Naive thymus-derived CD8-positive, alpha-beta T cell (primary cell): ENCODE data around the gene DSCAML1. TPM values are rescaled to one million over a fixed set of nuclear protein-coding genes. Genes with fewer than 3 reads are reported as not detected.
"Not testable (repeated sequence)": the region's sequence is repeated elsewhere in the genome, so short reads cannot be mapped to it uniquely, and the experiment has no call there.

Experiments
- ATAC-seq, 2 donors: fragments of 150-1000 bp; cut with Tn5 transposase in 1 of 2; sonication (Bioruptor Pico), chemical (Tn5 transposase) in 1 of 2; 1 replicate in 1 of 2; 2 replicates in 1 of 2; pipeline ENCODE4 v1.10.0; 2021; ENCODE audit warnings: mild to moderate bottlenecking in 2 of 2, moderate library complexity in 2 of 2
- POLR2A ChIA-PET: fragments of 350-600 bp; sonication (Branson Sonifier 250); formaldehyde crosslinking; loops from one replicate; lab custom pipeline; 2021; ENCODE audit warnings: antibody characterized with exemption; lab: Charles Lee
- DNase-seq, 10 donors: peaks; one replicate each; pipeline versions ENCODE4 v3.0.0 to v3.0.0-alpha.2; 2020 to 2022
- H3K27ac Mint-ChIP-seq, 10 donors: one replicate each; pipeline ENCODE4 v1.8.0; 2020 to 2022; ENCODE audit warnings: mild to moderate bottlenecking in 10 of 10, mixed read lengths in 10 of 10, moderate library complexity in 4 of 10, inconsistent platforms in 1 of 10
- H3K27me3 Mint-ChIP-seq, 5 donors: one replicate each; pipeline ENCODE4 v1.8.0; 2021 to 2022; ENCODE audit warnings: mixed read lengths in 5 of 5
- H3K36me3 Mint-ChIP-seq, 3 donors: one replicate each; pipeline ENCODE4 v1.8.0; 2020 to 2022; ENCODE audit warnings: mixed read lengths in 3 of 3, mild to moderate bottlenecking in 2 of 3, inconsistent platforms in 1 of 3
- H3K4me1 Mint-ChIP-seq, 4 donors: one replicate each; pipeline ENCODE4 v1.8.0; 2021 to 2022; ENCODE audit warnings: mixed read lengths in 4 of 4
- H3K4me3 Mint-ChIP-seq, 10 donors: one replicate each; pipeline ENCODE4 v1.8.0; 2020 to 2022; ENCODE audit warnings: mild to moderate bottlenecking in 10 of 10, mixed read lengths in 10 of 10, moderate library complexity in 6 of 10, inconsistent platforms in 1 of 10
- H3K9me3 Mint-ChIP-seq, 9 donors: one replicate each; pipeline ENCODE4 v1.8.0; 2020 to 2022; ENCODE audit warnings: mixed read lengths in 9 of 9, mild to moderate bottlenecking in 3 of 9, inconsistent platforms in 1 of 9, moderate library complexity in 1 of 9
- polyA plus RNA-seq, 3 donors: library from polyadenylated mRNA; unstranded; fragments of 300-500 nt; fragmentation: Illumina TruSeq; gene quantifications; one replicate each; pipeline ENCODE4 v1.2.3, GENCODE V29; 2021
- total RNA-seq, 8 experiments: library from RNA in 2 of 8; stranded (reverse) in 2 of 8; gene quantifications; one replicate each; pipeline ENCODE4 v1.2.3 and lab custom pipeline; 2021 to 2026

The DSCAML1 gene
- total and polyA plus RNA-seq, 5 experiments from 2014 or later: 0.12 to 2.1 (median 0.15) TPM

DNA sequence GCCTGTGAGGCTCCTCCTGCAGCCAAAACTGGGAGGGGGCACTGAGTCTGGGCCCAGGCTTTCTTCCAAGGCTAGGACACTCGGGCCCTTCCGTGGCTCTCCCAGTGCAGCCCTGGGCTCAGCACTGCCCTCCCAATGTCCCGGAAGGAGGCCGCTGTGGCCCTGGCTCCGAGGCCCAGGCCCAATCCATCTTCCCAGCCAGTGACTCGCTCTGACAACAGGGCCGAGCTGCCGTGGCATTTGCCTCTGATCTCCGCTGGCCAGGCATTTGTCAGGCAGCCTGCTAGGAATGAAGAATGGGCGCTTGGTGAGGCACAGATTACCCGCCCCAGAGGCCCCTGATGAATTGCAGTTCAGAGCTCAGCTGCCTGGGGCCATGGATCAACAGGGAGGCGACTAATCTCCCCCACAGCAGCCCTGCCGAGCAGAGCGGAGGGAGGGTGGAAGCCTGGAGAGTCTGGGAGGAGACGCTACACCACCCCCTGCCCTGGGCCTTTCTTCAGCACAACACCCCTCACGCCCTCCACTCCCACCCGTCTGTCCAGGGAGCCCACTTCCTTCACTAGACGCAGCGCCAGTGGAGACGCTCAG, 19.2 kb upstream of the DSCAML1 start:
- Mint-ChIP-seq H3K36me3 (peaks cover 0 to 3% (median 0%) of the 10 kb centered on the region in 3 donors), H3K27me3 (no peaks in the 10 kb centered on the region), H3K9me3 (no peaks in the 10 kb centered on the region), H3K27ac (peak overlapping the region; percentile 44 to 97 (median 89)), H3K4me1 (peaks cover 24 to 56% (median 42%) of the 10 kb centered on the region in 4 donors), H3K4me3 (peak overlapping the region in 7 of 10 donors; percentile 30 to 87 (median 64))
- ATAC-seq (no peak), DNase-seq (peak in 1 of 10 donors; percentile 53)
- POLR2A ChIA-PET: interaction anchor here (1.9 to 4.3 kb wide), 5 partner anchors 8 to 236 kb away, joined by 8 to 44 read pairs (median 14); no protein-coding TSS in a partner anchor

GRCh38 chr11:117815262-117815803, 18.3 kb upstream of the DSCAML1 start:
- Mint-ChIP-seq H3K4me1 (peaks cover 24 to 56% (median 42%) of the 10 kb centered on the region in 4 donors), H3K9me3 (no peaks in the 10 kb centered on the region), H3K4me3 (peak overlapping the region; percentile 66 to 87 (median 80)), H3K27me3 (no peaks in the 10 kb centered on the region), H3K27ac (peak overlapping the region; percentile 87 to 97 (median 90)), H3K36me3 (peaks cover 0 to 3% (median 0%) of the 10 kb centered on the region in 3 donors)
- peak; percentile 52 to 83 (median 74) for DNase-seq
- POLR2A ChIA-PET: interaction anchor here (0.5 to 4.3 kb wide), 10 partner anchors 7 to 237 kb away, joined by 3 to 44 read pairs (median 4); partner anchors contain the start of genes FXYD2 and IL10RA
- peak; percentile 80 to 87 for ATAC-seq

DNA sequence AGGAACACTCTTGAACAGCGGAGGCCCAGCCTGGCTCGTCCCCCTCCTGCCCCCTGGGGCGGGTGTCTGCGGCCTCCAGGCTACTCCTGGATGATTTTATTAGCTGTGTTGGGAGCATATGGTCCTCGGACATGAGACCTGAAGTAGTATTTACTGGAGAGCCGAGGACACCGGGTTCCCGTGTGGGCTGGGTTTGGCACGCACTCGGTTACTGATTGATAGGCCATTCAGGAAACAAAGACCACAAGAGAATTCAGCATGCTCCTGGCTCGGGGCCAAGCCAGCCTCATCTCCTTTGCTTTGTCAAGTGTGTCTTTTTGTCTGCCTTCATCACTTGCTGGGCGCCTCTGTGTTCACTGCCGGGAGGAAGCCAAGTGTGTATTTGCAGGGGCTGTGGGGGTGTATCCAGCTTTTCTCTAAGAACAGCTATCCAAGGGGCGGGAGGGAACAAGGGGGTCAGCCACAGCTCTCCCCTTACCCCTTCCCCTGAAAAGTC, 17.8 kb upstream of the DSCAML1 start:
- no peaks in the 10 kb centered on the region for H3K9me3 Mint-ChIP-seq
- ATAC-seq: peak; percentile 70 to 74
- POLR2A ChIA-PET: interaction anchor here (0.5 to 3.5 kb wide), 10 partner anchors 9 to 238 kb away, joined by 3 to 15 read pairs (median 3); partner anchors contain the start of genes FXYD2 and IL10RA

DNA sequence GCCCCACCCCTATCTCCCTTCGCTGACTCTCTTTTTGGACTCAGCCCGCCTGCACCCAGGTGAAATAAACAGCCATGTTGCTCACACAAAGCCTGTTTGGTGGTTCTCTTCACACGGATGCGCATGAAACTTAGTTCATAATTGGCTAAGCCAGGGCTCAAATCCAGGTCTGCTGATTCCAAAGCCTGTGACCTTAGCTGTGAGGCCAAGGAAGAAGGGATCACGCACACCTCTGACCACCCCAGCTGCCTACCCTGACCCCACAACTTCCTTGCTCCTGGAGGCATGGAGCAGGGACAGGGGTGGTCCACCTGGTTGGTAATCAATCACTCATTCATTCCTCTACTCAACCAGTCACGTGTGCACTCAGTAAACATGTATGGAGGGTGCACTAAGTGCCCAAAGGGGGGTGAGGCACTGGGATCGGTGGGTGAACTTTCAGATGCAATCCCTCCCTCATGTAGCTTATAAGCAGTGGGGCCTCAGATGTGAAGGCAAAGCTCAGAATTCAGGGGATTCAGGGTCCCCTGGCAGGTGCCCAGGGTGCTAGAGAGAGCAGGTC, 17.3 kb upstream of the DSCAML1 start:
- peak in 1 of 10 donors; percentile 41 for DNase-seq
- Mint-ChIP-seq H3K4me1 (peaks cover 28 to 61% (median 49%) of the 10 kb centered on the region in 4 donors), H3K9me3 (no peaks in the 10 kb centered on the region), H3K27ac (peak overlapping the region; percentile 87 to 97 (median 90)), H3K36me3 (no peaks in the 10 kb centered on the region), H3K27me3 (peaks cover 0 to 3% (median 0%) of the 10 kb centered on the region in 5 donors), H3K4me3 (peak overlapping the region in 8 of 10 donors; percentile 68 to 87 (median 76))
- POLR2A ChIA-PET: interaction anchor here (1.0 to 3.5 kb wide), 6 partner anchors 10 to 238 kb away, joined by 3 to 15 read pairs (median 8); partner anchors contain the start of gene FXYD2
- ATAC-seq: no peak

More for the DNA sequence above, 17.8 kb upstream of the DSCAML1 start:
- H3K4me1 Mint-ChIP-seq: peaks cover 25 to 56% (median 44%) of the 10 kb centered on the region in 4 donors
- peaks cover 0 to 2% (median 0%) of the 10 kb centered on the region in 5 donors for H3K27me3 Mint-ChIP-seq
- peak overlapping the region; percentile 87 to 97 (median 90) for H3K27ac Mint-ChIP-seq
- DNase-seq: peak; percentile 72 to 93 (median 85)
- H3K4me3 Mint-ChIP-seq: peak overlapping the region; percentile 66 to 87 (median 80)
- peaks cover 0 to under 1% (median 0%) of the 10 kb centered on the region in 3 donors for H3K36me3 Mint-ChIP-seq

DNA sequence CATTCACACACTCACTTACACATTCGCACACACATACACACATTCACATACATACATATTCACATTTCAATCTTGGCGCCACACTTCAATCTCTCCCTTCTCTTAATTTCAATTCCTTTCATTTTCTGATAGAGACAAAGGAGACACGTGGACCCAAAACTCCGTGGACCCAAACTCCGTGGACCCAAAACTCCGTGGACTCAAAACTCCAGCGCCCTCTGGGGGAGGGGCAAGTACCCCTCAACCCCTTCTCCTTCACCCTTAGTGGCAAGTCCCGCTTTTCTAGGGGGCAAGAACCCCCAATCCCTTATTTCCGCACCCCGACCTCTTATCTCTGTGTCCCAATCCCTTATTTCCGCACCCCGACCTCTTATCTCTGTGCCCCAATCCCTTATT, 13.0 kb upstream of the DSCAML1 start:
- H3K36me3 Mint-ChIP-seq, H3K9me3 Mint-ChIP-seq, H3K27me3 Mint-ChIP-seq, ATAC-seq, DNase-seq: not testable (repeated sequence)
- Mint-ChIP-seq H3K4me1 (peaks cover 20 to 33% (median 25%) of the 10 kb centered on the region in 4 donors), H3K4me3 (peak overlapping the region in 3 of 10 donors; percentile 0 to 11 (median 9)), H3K27ac (peak overlapping the region in 4 of 10 donors; percentile 3 to 22 (median 14))
- POLR2A ChIA-PET: interaction anchor here (1.3 kb wide), 1 partner anchor 243 kb away, joined by 3 read pairs; no protein-coding TSS in a partner anchor

GRCh38 chr11:117809236-117810055, 12.4 kb upstream of the DSCAML1 start:
- Mint-ChIP-seq H3K27ac (peak overlapping the region in 4 of 10 donors; percentile 3 to 22 (median 14)), H3K9me3 (no peaks in the 10 kb centered on the region), H3K4me3 (peak overlapping the region in 4 of 10 donors; percentile 0 to 11 (median 10)), H3K27me3 (peaks cover 0 to 3% (median 0%) of the 10 kb centered on the region in 5 donors), H3K4me1 (peaks cover 14 to 27% (median 19%) of the 10 kb centered on the region in 4 donors), H3K36me3 (no peaks in the 10 kb centered on the region)
- peak; percentile 85 to 87 for ATAC-seq
- POLR2A ChIA-PET: interaction anchor here (1.3 to 3.3 kb wide), 3 partner anchors 8 to 243 kb away, joined by 3 to 44 read pairs (median 4); partner anchors contain the start of gene DSCAML1
- peak in 5 of 10 donors; percentile 28 to 63 (median 36) for DNase-seq

DNA sequence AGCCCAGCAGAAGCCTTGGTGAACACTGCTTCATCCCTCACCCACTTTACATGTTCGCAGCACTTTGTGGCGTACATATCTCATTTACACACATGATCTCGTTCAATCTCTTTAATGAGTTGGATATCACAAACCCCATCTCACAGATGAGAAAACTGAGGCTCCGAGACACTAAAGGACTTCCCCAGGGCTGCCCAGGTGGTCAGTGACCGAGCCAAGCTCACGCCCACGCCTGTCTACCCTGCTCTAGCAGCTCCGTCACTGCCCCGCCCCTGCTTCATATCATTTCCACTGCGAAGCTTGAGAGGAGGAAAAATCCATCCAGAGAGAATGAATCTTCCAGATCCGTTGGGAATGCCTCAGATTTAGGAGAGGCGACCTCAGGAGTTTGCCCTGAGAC, 11.8 kb upstream of the DSCAML1 start:
- H3K9me3 Mint-ChIP-seq: no peaks in the 10 kb centered on the region
- H3K36me3 Mint-ChIP-seq: no peaks in the 10 kb centered on the region
- DNase-seq (peak in 1 of 10 donors; percentile 11), ATAC-seq (no peak)
- peak overlapping the region in 1 of 10 donors; percentile 21 for H3K27ac Mint-ChIP-seq
- peaks cover 9 to 21% (median 14%) of the 10 kb centered on the region in 4 donors for H3K4me1 Mint-ChIP-seq
- POLR2A ChIA-PET: interaction anchor here (1.3 to 3.3 kb wide), 4 partner anchors 9 to 244 kb away, joined by 3 to 44 read pairs (median 4); partner anchors contain the start of genes DSCAML1 and IL10RA
- H3K27me3 Mint-ChIP-seq: peaks cover 0 to 3% (median 0%) of the 10 kb centered on the region in 5 donors
- H3K4me3 Mint-ChIP-seq: no peak overlapping the region

GRCh38 chr11:117807482-117808327, 10.7 kb upstream of the DSCAML1 start:
- POLR2A ChIA-PET: interaction anchor here (0.6 to 3.3 kb wide), 7 partner anchors 10 to 245 kb away, joined by 3 to 44 read pairs (median 3); partner anchors contain the start of gene IL10RA
- H3K4me3 Mint-ChIP-seq: no peak overlapping the region
- no peaks in the 10 kb centered on the region for H3K36me3 Mint-ChIP-seq
- H3K27ac Mint-ChIP-seq: peak overlapping the region in 3 of 10 donors; percentile 6 to 64 (median 46)
- DNase-seq: peak; percentile 56 to 87 (median 70)
- ATAC-seq: peak; percentile 66 to 81
- H3K9me3 Mint-ChIP-seq: no peaks in the 10 kb centered on the region
- H3K4me1 Mint-ChIP-seq: peaks cover 9 to 18% (median 14%) of the 10 kb centered on the region in 4 donors
- H3K27me3 Mint-ChIP-seq: peaks cover 0 to 3% (median 0%) of the 10 kb centered on the region in 5 donors

DNA sequence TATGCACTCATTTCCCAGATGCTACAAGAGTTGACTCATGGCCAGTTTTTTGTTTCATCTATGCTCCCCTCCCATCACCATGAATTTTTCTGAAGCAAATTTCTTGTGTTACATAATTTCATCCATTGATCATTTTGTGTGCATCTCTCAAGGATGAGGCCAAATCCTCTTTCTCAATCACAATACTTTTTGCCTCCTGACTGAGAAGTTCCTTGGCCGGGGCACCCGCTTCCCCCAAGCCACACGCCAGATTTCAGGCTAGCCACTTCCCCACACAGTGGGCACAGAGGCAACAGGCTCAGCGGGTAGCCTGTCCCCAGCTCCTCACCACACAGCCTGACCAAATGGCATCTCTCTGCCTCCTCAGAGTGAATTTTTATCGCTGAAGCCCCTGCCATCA, 9.8 kb upstream of the DSCAML1 start:
- H3K9me3 Mint-ChIP-seq: no peaks in the 10 kb centered on the region
- H3K27me3 Mint-ChIP-seq: peaks cover 0 to 3% (median 0%) of the 10 kb centered on the region in 5 donors
- DNase-seq (no peak), ATAC-seq (no peak)
- POLR2A ChIA-PET: interaction anchor here (1.0 to 3.3 kb wide), 3 partner anchors 10 to 246 kb away, joined by 3 to 44 read pairs (median 9); no protein-coding TSS in a partner anchor
- no peak overlapping the region for H3K27ac Mint-ChIP-seq
- no peaks in the 10 kb centered on the region for H3K36me3 Mint-ChIP-seq
- peaks cover 7 to 18% (median 14%) of the 10 kb centered on the region in 4 donors for H3K4me1 Mint-ChIP-seq
- no peak overlapping the region for H3K4me3 Mint-ChIP-seq

- H3K27ac Mint-ChIP-seq: no peak overlapping the region
- H3K4me1 Mint-ChIP-seq: peaks cover 7 to 15% (median 14%) of the 10 kb centered on the region in 4 donors
- no peak overlapping the region for H3K4me3 Mint-ChIP-seq
- H3K9me3 Mint-ChIP-seq: no peaks in the 10 kb centered on the region
- ATAC-seq (no peak), DNase-seq (no peak)
- peaks cover 0 to 6% (median 0%) of the 10 kb centered on the region in 5 donors for H3K27me3 Mint-ChIP-seq
- POLR2A ChIA-PET: no interaction called here
- H3K36me3 Mint-ChIP-seq: no peaks in the 10 kb centered on the region
These were observed 8.0 kb upstream of the DSCAML1 start for GRCh38 chr11:117805045-117805444.
